ENCODE data around the gene MORC2.
A peak's percentile ranks its signal among the peaks of the same experiment; 100 is the strongest.

Gene MORC2

DNA sequence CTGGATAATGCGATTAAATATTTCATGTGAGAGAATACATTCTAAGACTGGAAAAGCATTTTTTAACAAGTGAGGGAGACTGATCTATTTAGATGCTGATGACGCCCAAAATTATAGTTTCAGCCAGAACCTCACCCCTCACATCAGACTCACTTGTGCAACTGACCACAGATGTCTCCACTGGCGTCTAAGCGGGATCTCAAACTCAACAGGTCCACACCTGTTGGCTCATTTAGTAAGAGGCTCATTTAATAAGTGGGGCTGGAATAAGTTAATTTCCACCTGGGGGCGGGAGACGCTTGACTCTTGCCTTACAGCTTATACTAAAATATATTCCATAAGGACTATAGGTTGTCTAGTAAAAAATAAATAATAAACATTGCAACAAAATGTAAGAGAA lies 47.5 kb downstream of the MORC2 start:
- DNase-seq (ENCODE audit: low read depth, low spot score): no peak

GRCh38 chr22:30920407-30920806 lies 48.2 kb downstream of the MORC2 start:
- DNase-seq (ENCODE audit: low read depth, low spot score): peak; percentile 73

DNA sequence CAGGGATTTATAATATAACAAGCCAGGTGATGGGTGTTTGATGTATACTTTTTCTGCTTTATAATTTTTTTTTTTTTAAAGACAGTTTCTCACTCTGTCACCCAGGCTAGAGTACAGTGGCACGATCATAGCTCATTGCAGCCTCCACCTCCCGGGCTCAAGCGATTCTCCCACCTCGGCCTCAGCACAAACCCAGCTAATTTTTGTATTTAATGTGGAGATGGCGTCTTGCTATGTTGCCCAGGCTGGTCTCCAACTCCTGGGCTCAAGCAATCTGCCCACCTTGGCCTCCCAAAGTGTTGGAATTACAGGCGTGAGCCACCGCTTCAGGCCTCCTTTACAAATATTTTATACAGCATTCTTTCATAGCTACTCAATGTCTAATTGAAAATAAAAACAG lies 48.6 kb downstream of the MORC2 start:
- no peak for DNase-seq (ENCODE audit: low read depth, low spot score)

GRCh38 chr22:30918761-30919160 lies 49.8 kb downstream of the MORC2 start:
- no peak for DNase-seq (ENCODE audit: low read depth, low spot score)

DNA sequence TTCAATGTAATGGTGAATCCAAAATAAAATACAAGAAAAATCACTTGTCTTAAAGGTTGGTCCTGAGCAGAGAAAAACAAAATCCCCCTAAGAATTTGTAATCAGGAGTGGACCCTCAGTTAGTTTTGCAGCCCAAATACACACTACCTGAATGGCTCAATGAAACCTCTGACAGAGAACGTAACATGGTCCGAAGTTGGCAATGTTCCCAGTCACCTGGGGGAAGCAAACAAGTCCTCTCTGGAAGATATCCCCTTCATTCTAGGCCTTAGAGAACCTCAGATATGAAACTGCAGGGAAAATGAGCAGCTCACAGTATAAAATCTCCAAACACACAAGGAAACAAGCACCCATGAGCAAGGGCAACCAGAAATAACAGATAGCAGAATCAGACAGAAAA lies 58.2 kb downstream of the MORC2 start:
- DNase-seq (ENCODE audit: low read depth, low spot score): no peak

- no peak for DNase-seq (ENCODE audit: low read depth, low spot score)
These were observed 59.3 kb downstream of the MORC2 start for GRCh38 chr22:30909306-30909705.

- no peak for DNase-seq (ENCODE audit: low read depth, low spot score)
These were observed 60.5 kb downstream of the MORC2 start for GRCh38 chr22:30908051-30908461.

- DNase-seq (ENCODE audit: low read depth, low spot score): no peak
These were observed 61.6 kb downstream of the MORC2 start for GRCh38 chr22:30906946-30907345.

GRCh38 chr22:30906411-30906810 lies 62.2 kb downstream of the MORC2 start:
- DNase-seq (ENCODE audit: low read depth, low spot score): no peak

DNA sequence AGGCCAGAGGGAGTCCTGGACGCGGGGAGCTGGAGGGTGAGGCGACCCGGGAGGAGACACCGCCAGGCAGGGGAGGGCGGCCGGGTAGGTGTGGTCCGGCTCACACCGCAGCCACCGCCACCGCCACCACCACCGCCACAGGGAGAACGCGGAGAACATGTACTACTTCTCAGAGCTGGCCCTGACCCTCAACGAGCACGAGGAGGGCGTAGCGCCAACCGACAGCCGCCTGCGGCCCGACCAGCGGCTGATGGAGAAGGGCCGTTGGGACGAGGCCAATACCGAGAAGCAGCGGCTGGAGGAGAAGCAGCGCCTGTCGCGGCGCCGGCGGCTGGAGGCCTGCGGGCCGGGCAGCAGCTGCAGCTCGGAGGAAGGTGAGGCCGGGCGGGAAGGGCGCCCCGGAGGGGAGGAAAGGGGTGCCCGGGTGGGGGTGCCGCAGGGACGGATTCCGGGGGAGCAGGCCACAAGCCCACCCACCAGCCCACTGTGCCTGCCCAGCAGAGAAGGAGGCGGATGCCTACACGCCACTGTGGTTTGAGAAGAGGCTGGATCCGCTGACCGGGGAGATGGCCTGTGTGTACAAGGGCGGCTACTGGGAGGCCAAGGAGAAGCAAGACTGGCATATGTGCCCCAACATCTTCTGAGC lies 62.8 kb downstream of the MORC2 start:
- DNase-seq (ENCODE audit: low read depth, low spot score): no peak

DNA sequence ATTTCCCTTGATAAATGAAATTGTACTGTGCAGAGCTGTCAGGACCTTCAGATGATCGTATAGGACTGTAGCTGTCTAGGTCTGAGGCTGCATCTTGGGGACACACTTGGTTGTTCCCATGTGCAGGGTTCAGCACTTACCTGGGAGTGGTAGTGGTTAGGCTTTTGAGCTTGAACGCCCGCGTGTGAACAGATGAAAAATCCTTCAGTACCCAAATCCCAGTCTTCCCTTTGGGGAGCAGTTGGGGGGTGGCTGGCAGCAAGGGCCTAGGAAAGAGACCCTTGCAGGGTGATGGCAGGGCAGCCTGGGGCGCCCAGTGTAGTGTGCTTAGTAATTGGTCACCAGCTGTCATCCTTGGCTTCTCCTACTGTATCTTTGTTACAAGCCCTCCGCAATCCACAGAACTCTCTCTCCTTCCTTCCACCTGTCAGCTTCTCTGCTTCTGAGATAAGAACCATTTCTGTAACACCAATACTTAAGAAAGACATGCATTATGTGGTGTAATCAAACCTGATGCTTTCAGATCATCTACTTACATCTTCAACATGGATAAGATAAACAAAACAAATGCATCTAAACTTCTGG lies 64.6 kb downstream of the MORC2 start:
- DNase-seq (ENCODE audit: low read depth, low spot score): no peak

DNA sequence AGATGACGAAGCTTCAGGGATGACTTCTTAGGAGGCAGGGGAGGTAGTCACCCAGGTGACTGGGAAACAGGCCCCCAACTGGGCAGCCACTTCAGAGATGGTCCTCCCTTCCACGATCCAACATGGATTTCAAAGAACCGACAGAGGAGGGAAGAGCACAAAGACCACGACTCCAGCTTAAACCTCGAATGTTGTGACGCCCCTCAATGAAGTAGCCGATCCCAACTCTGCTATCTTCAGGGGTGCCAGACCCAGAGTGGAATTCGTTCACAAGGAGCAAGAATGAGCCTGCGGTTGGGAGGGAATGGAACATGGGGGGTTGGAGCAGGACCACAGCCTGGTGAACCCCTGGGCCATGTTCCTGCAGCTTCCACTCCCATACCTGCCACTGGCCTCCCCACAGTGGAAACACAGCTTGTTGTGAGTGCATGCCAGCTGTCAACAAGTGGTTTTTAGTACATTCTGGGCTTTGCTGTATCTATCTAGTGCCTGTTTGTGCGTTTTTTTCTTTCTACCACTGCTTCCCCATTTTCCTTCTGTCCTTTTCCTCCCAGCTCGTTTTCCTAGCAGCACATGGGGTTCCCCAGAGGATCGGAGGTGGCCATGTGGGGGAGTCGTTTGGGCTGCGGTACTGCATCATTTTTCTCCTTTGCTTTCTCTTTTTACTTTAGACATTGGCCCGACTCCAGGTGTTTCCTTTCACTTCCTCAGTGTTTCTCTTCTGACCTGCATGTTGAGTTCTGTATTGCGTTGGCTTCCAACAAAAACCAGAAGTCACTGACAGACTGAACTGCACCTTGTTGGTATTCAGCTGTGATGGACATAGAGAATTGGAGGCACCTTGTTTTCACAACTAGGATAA lies 65.8 kb downstream of the MORC2 start:
- DNase-seq (ENCODE audit: low read depth, low spot score): no peak

DNA sequence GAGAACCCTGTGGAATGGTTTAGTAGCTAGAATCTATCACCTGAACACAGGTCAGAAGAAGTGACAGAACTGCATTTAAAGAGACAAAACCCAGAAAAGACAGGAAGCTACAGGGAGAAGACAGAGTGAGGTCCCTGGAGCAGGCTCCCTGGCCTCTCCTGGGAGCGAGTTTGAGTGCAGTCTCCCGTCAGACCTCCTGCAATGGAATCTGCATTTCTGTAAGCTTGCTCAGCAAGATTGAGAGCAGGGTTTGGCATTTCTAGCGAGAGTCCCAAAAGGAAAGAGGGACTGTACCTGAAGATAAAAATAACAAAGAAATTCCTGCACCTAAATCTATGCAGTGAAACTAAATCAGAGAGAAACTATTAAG lies 74.2 kb downstream of the MORC2 start:
- no peak for DNase-seq (ENCODE audit: low read depth, low spot score)

- DNase-seq (ENCODE audit: low read depth, low spot score): no peak
These were observed 74.9 kb downstream of the MORC2 start for GRCh38 chr22:30893434-30894370.

GRCh38 chr22:30892731-30893221 lies 75.8 kb downstream of the MORC2 start:
- DNase-seq (ENCODE audit: low read depth, low spot score): no peak

DNA sequence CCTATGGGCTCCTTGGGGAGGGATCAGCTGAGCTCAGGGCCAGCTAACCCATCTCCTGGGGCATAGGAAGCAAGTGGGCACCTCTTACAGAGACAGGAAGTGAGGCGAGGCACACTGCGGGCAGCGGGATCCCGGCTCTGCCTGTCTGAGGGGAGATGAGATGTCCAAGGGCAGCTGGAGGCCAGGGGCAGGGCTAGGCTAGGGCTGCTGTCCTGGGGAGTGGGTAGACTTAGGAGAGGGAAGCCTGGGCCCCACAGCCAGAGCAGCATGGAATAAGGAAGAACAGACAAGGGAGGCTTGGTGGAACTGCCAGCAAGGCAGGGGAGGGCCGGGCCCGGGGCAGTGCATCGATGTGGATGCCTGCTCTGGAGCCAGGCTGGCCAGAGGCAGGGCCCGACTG lies 76.3 kb downstream of the MORC2 start:
- no peak for DNase-seq (ENCODE audit: low read depth, low spot score)

- no peak for DNase-seq (ENCODE audit: low read depth, low spot score)
These were observed 76.8 kb downstream of the MORC2 start for GRCh38 chr22:30891781-30892180.

- no peak for DNase-seq (ENCODE audit: low read depth, low spot score)
These were observed 77.2 kb downstream of the MORC2 start for GRCh38 chr22:30891443-30891755.

GRCh38 chr22:30890686-30891442 lies 77.7 kb downstream of the MORC2 start:
- no peak for DNase-seq (ENCODE audit: low read depth, low spot score)

DNA sequence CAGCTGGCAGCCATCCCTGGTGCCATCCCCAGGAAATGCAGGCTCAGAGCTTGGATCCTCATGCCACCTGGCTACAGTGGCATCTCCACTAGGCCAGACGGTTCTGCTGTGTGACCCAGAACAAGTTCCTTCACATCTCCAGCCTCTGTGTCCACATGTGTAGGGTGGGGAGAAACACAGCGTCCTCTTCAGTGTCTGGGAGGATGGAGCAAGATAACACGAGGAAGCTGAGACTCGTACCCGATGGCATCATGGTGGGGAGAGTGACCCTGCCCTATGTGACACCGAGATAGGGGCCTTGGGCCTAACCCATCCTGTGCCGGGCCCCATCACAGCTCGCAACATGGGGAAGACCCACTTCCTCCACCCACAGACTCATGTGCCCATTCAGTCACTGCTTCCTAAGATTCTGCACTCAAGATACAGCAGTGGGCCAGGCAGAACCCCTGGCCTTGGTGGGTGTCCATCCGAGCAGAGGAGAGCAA lies 78.5 kb downstream of the MORC2 start:
- DNase-seq (ENCODE audit: low read depth, low spot score): no peak
